NT2/D1 (cell line): ENCODE results near the gene KLK14.

Experiments
- DNase-seq: peaks from one replicate; pipeline ENCODE4 v3.0.0-alpha.2; 2011; ENCODE audit warnings: low read depth, low spot score
- H3K27me3 ChIP-seq: 2 replicates; pipeline ENCODE4 v1.6.0; 2011; ENCODE audit warnings: mild to moderate bottlenecking; ENCODE audit not compliant: insufficient read length, insufficient read depth
- H3K36me3 ChIP-seq: 2 replicates; pipeline ENCODE4 v1.6.1; 2011; ENCODE audit warnings: mild to moderate bottlenecking, low read length, mixed read lengths; ENCODE audit not compliant: insufficient read depth, insufficient read length
- H3K4me1 ChIP-seq: 2 replicates; pipeline ENCODE4 v1.5.1; 2011; ENCODE audit not compliant: insufficient read depth, insufficient read length
- H3K4me3 ChIP-seq: 2 replicates; pipeline ENCODE4 v1.5.1; 2011; ENCODE audit warnings: low read depth; ENCODE audit not compliant: insufficient read length
- H3K9ac ChIP-seq: 2 replicates; pipeline ENCODE4 v1.6.0; 2011; ENCODE audit warnings: low read depth; ENCODE audit not compliant: insufficient read length
- H3K9me3 ChIP-seq: 2 replicates; pipeline ENCODE4 v1.5.1; 2011; ENCODE audit warnings: mild to moderate bottlenecking, low read length; ENCODE audit not compliant: insufficient read depth
- SUZ12 ChIP-seq: IDR thresholded peaks from 2 replicates; pipeline ENCODE4 v1.6.1; 2011; ENCODE audit not compliant: insufficient read length, insufficient read depth; ENCODE audit errors: extremely low read depth
- YY1 ChIP-seq: IDR thresholded peaks from 2 replicates; pipeline ENCODE4 v1.6.1; 2011; ENCODE audit not compliant: insufficient read length, insufficient read depth
- ZNF274 ChIP-seq: IDR thresholded peaks from 2 replicates; pipeline ENCODE4 v1.6.1; 2011; ENCODE audit warnings: mild to moderate bottlenecking, low read depth, low read length

KLK14 gene

DNA sequence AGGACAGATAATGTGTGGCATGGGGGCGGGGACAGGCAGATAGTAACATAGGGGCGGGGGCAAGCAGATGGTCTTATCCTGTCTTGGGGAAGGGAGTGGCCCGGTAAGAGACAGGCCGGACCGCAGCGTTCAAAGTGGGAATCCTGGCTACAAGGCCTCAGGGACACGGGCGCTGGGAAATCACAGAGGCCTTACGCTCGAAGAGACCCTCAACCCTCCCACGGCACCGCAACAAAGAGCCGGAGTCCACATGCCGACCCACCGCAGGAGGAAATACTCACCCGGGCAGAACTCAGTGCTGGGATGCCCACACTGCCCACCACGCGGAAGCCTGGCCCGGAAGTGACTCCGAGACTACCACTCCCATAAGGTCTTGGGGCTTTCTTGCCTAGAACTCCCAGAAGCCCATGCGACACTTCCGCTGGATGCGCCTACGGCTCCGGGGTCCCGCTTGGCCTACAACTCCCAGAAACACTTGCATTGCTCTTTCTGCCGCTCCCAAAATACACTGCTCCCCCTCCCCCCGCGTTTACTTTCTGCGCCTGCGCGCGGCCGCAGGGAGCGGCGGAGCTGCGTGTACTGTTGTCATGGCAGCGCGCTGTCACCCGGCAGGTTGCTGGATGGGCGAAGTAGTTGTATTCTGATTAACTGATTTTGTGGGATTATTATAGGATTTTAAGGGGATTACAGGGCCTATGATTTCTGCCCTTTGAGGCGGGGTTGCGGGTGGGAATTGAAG lies 25.5 kb upstream of the KLK14 start, which contains the start of gene CTU1:
TSS of gene CTU1 (minus strand) at position 344 of the 739 bp plus-strand sequence. CDS start 3,840 bp downstream, outside the sequence.
- TF ChIP-seq ZNF274 (no peak), SUZ12 (no peak), YY1 (no peak)
- Histone ChIP-seq H3K9me3 (no peaks in the 10 kb centered on the region), H3K27me3 (peaks cover 5% of the 10 kb centered on the region), H3K36me3 (peaks cover 27% of the 10 kb centered on the region), H3K4me3 (peak within 1 kb of the TSS; percentile 88), H3K4me1 (peaks cover 2% of the 10 kb centered on the region), H3K9ac (peak within 1 kb of the TSS; percentile 82)
- DNase-seq, result peak; percentile 92

DNA sequence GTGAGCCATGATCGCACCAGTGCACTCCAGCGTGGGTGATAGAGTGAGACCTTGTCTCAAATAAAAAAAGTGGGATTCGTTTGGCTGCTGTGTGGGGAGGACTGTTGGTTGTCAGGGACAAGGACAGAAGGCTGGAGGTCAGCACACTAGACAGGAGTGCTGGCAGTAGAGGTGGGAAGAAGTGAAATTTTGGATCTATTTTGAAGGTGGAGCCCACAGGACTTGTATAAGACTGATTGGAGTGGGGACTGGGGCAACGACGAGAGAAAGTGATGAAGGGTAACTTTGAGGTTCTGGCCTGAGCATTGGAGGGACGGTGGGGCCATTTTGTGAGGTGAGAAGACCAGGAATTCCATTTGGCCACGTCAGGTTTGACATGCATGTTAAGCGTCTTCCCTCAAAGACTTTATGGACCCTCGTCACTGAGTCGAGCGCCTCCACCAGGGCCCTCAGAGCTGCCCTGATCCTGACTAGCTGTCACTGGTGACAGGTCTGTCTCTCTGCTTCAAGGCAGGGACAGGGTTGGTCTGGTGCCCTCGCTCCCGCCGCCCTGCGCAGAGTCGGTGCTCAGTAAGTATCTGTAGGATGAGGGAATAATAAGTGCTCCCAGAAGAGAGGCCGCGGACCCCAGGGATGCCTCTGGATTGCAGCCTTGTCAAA lies 24.8 kb upstream of the KLK14 start:
- peak overlapping the region; percentile 82 for H3K9ac ChIP-seq
- H3K4me3 ChIP-seq, result peak overlapping the region; percentile 88
- TF ChIP-seq YY1, result no peak
- TF ChIP-seq ZNF274, result no peak
- no peak for TF ChIP-seq SUZ12
- H3K27me3 ChIP-seq, result peaks cover 5% of the 10 kb centered on the region
- no peak for DNase-seq
- no peaks in the 10 kb centered on the region for H3K9me3 ChIP-seq
- peaks cover 2% of the 10 kb centered on the region for H3K4me1 ChIP-seq
- H3K36me3 ChIP-seq, result peaks cover 33% of the 10 kb centered on the region

DNA sequence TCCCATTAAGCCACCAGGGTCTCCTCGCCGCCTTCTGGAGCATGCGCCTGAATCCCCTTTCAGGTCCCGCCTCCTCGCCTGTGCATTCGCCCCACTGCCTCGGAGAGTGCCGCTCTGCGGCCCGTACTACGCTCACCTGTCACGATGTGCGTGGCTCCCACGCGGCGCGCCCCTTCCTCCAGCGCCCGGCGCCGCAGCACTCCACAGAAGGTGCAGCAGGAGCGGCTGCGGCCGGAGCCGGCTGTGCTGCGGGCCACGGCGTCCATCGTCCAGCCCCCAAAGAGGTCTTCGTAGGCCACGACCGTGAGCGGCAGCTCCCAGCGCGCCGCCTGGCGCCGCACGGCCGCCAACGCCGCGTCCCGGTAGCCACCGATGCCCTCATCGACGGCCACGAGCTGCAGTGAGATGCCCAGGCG lies 21.2 kb upstream of the KLK14 start:
- no peak for TF ChIP-seq SUZ12
- TF ChIP-seq ZNF274, result no peak
- no peak for TF ChIP-seq YY1
- no peak for DNase-seq
- H3K9ac ChIP-seq, result no peak overlapping the region
- H3K27me3 ChIP-seq, result no peaks in the 10 kb centered on the region
- H3K9me3 ChIP-seq, result no peaks in the 10 kb centered on the region
- peaks cover 54% of the 10 kb centered on the region for H3K36me3 ChIP-seq
- no peaks in the 10 kb centered on the region for H3K4me1 ChIP-seq
- H3K4me3 ChIP-seq, result no peak overlapping the region

DNA sequence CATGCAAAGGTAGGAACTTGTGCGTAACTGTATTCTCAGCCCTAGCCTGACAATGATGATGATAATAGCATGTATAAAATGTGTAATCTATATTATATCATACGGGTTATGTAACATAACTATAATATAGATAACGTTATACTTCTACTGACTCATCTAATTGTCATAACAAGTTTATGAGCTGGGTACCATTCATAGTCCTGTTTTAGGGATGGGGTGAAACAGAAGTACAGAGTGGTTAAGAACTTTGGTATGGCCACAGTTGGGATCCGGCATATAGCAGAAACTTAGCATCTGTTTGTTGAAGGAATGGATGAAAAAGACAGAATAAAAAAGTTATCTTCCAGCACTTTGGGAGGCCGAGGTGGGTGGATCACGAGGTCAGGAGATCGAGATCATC lies 20.3 kb upstream of the KLK14 start:
- H3K9ac ChIP-seq, result no peak overlapping the region
- no peaks in the 10 kb centered on the region for H3K27me3 ChIP-seq
- no peaks in the 10 kb centered on the region for H3K9me3 ChIP-seq
- no peak for DNase-seq
- H3K4me3 ChIP-seq, result no peak overlapping the region
- TF ChIP-seq ZNF274 (no peak), SUZ12 (no peak), YY1 (no peak)
- H3K4me1 ChIP-seq, result no peaks in the 10 kb centered on the region
- H3K36me3 ChIP-seq, result peaks cover 55% of the 10 kb centered on the region

DNA sequence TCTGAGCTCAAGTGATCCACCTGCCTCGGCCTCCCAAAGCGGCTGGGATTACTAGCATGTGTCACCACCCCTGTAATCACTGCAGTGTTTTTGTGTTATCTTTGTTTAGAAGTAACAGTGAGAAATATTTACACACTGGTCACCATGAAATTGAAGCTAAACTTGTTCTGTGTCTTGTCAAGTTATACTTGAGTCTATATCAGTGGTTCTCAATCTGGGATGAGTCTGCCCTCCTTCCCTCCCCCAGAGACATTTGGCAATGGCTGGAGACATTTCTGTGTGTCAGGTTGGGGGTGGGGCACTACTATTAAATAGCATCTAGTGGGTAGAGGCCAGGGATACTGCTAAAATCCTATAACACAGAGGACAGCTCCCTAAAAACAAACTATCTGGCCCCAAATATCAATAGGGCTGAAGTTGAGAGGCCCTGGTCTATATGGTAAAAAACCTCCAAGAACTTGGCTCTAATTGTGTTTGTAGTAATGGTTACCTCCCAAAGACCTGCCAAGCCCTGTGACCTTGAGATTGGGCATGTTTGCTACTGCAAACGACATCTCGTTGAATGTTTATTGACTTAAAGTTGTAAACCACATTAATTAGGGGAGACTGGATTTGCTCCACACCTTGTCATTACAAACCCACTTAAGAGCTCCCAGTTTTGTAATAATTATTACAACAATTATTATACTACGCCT lies 18.6 kb upstream of the KLK14 start:
- peaks cover 58% of the 10 kb centered on the region for H3K36me3 ChIP-seq
- DNase-seq, result no peak
- no peaks in the 10 kb centered on the region for H3K9me3 ChIP-seq
- H3K4me3 ChIP-seq, result no peak overlapping the region
- no peaks in the 10 kb centered on the region for H3K27me3 ChIP-seq
- no peaks in the 10 kb centered on the region for H3K4me1 ChIP-seq
- no peak overlapping the region for H3K9ac ChIP-seq
- TF ChIP-seq ZNF274 (no peak), SUZ12 (no peak), YY1 (no peak)

DNA sequence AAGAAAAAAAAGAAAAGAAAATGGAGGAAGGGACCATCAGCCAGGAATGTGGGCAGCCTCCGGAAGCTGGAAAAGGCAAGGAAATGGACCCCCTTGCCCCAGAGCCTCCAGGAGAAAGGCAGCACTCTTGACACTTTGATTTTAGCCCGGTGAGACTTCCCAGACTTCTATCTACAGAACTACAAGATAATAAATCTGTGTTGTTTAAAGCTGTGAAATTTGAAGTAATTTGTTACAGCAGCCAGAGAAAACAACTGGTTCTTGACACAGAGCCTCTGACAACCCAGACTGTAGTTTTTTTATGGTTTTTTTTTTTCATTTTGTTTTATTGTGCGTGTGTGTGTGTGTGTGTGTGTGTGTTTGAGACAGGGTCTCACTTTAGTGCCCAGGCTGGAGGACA lies 17.9 kb upstream of the KLK14 start:
- no peak overlapping the region for H3K9ac ChIP-seq
- peaks cover 51% of the 10 kb centered on the region for H3K36me3 ChIP-seq
- no peak for DNase-seq
- no peak overlapping the region for H3K4me3 ChIP-seq
- H3K4me1 ChIP-seq, result no peaks in the 10 kb centered on the region
- no peak for TF ChIP-seq YY1
- no peak for TF ChIP-seq SUZ12
- no peak for TF ChIP-seq ZNF274
- H3K9me3 ChIP-seq, result no peaks in the 10 kb centered on the region
- H3K27me3 ChIP-seq, result no peaks in the 10 kb centered on the region

DNA sequence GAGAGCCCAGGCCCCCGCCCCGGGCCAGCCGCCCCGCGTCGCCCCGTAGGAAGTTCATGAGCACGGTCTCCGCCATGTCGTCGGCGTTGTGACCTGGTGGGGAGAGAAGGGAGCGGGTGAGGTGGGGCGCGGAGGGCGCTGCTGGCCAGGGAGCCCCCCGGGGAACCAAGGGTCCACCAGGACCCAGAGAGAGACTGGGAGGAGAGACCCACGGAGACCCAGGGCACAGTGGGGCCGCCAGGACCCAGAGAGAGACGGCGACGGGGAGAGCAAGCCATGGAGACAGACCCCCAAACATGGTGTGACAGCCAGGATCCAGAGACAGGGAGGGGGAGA lies 16.3 kb upstream of the KLK14 start:
- no peaks in the 10 kb centered on the region for H3K27me3 ChIP-seq

More for the DNA sequence above, 16.3 kb upstream of the KLK14 start:
- DNase-seq, result no peak
- TF ChIP-seq ZNF274, result no peak
- no peak for TF ChIP-seq SUZ12
- no peak for TF ChIP-seq YY1
- no peaks in the 10 kb centered on the region for H3K9me3 ChIP-seq
- no peak overlapping the region for H3K9ac ChIP-seq
- H3K4me1 ChIP-seq, result peaks cover 2% of the 10 kb centered on the region
- H3K4me3 ChIP-seq, result no peak overlapping the region
- peaks cover 38% of the 10 kb centered on the region for H3K36me3 ChIP-seq
